Stimulated activated CD8-positive, alpha-beta memory T cell treated with anti-CD3 and anti-CD28 coated beads, Interleukin-4, amount 100 ng/mL, for 4 hours (primary cell): ENCODE measurements around the gene IRS2.
"Not testable (repeated sequence)": the region's sequence is repeated elsewhere in the genome, so short reads cannot be mapped to it uniquely, and the experiment has no call there.

ENCODE experiments used
- DNase-seq, 2 donors: peaks; one replicate each; pipeline ENCODE4 v3.0.0-alpha.2; 2020; ENCODE audit warnings: low read depth in 2 of 2, low spot score in 1 of 2

Gene IRS2

GRCh38 chr13:109786457-109787134, at the start of gene IRS2:
IRS2 (minus strand) TSS chr13:109786583; CDS start chr13:109786053, 530 bp downstream.
- peak; percentile 79 to 84 for DNase-seq

GRCh38 chr13:109834973-109835720, 48.8 kb upstream of the IRS2 start:
- DNase-seq: no peak

- DNase-seq: no peak
Observed at GRCh38 chr13:109833940-109834339, 47.6 kb upstream of the IRS2 start.

- DNase-seq: no peak
Observed at GRCh38 chr13:109833071-109833470, 46.7 kb upstream of the IRS2 start.

- DNase-seq: not testable (repeated sequence)
Observed at GRCh38 chr13:109828591-109829316, 42.4 kb upstream of the IRS2 start.

GRCh38 chr13:109823201-109823600, 36.8 kb upstream of the IRS2 start:
- DNase-seq: not testable (repeated sequence)

GRCh38 chr13:109821103-109821502, 34.7 kb upstream of the IRS2 start:
- no peak for DNase-seq

- no peak for DNase-seq
Observed at GRCh38 chr13:109819874-109820273, 33.5 kb upstream of the IRS2 start.

GRCh38 chr13:109818886-109819285, 32.5 kb upstream of the IRS2 start:
- no peak for DNase-seq

- DNase-seq: no peak
Observed at GRCh38 chr13:109817591-109818535, 31.5 kb upstream of the IRS2 start.

GRCh38 chr13:109816808-109817203, 30.4 kb upstream of the IRS2 start:
- DNase-seq: no peak

GRCh38 chr13:109816112-109816807, 29.9 kb upstream of the IRS2 start:
- no peak for DNase-seq

GRCh38 chr13:109815651-109816050, 29.3 kb upstream of the IRS2 start:
- DNase-seq: no peak

- DNase-seq: no peak
Observed at GRCh38 chr13:109813663-109814062, 27.3 kb upstream of the IRS2 start.

GRCh38 chr13:109812382-109812781, 26.0 kb upstream of the IRS2 start:
- no peak for DNase-seq

GRCh38 chr13:109810761-109811510, 24.6 kb upstream of the IRS2 start:
- no peak for DNase-seq

GRCh38 chr13:109809216-109809932, 23.0 kb upstream of the IRS2 start:
- DNase-seq: no peak

- no peak for DNase-seq
Observed at GRCh38 chr13:109807345-109807744, 21.0 kb upstream of the IRS2 start.

GRCh38 chr13:109804654-109805053, 18.3 kb upstream of the IRS2 start:
- DNase-seq: no peak
